Neural cell (in vitro differentiated cells): ENCODE measurements around the gene MALRD1. TPM values are rescaled to one million over a fixed set of nuclear protein-coding genes. Genes with fewer than 3 reads are reported as not detected.
"Not testable (repeated sequence)": the region's sequence is repeated elsewhere in the genome, so short reads cannot be mapped to it uniquely, and the experiment has no call there.

Experiments
- H2AFZ ChIP-seq: fragments of 200-600, 300-800 bp; sonication (generic), shearing (Covaris generic); 2 replicates; pipeline ENCODE4 v1.6.0; 2014; ENCODE audit warnings: low read depth, mild to moderate bottlenecking, antibody characterized with exemption, low read length, moderate library complexity
- H3F3A ChIP-seq: fragments of 200-600 bp; shearing (Covaris generic); 2 replicates; pipeline ENCODE4 v1.6.1; 2016; ENCODE audit warnings: mild to moderate bottlenecking, moderate library complexity, mixed read lengths, antibody characterized with exemption, low read length; ENCODE audit not compliant: insufficient read depth, poor library complexity, severe bottlenecking
- H3K27ac ChIP-seq: fragments of 200-600, 300-800 bp; sonication (generic), shearing (Covaris generic); 2 replicates; pipeline ENCODE4 v1.5.1; 2014; ENCODE audit warnings: mild to moderate bottlenecking, low read length, moderate library complexity
- H3K27me3 ChIP-seq: fragments of 300-800, 200-600 bp; sonication (generic), shearing (Covaris generic); 2 replicates; pipeline ENCODE4 v1.6.0; 2014; ENCODE audit warnings: mild to moderate bottlenecking, low read depth, low read length, moderate library complexity; ENCODE audit not compliant: insufficient read depth
- H3K36me3 ChIP-seq: fragments of 300-800, 200-600 bp; sonication (generic), shearing (Covaris generic); 2 replicates; pipeline ENCODE4 v1.5.1; 2014; ENCODE audit warnings: mild to moderate bottlenecking, antibody characterized with exemption, low read length, moderate library complexity; ENCODE audit not compliant: insufficient read depth
- H3K4me2 ChIP-seq: fragments of 300-800, 200-600 bp; sonication (generic), shearing (Covaris generic); 2 replicates; pipeline ENCODE4 v1.6.0; 2014; ENCODE audit warnings: mild to moderate bottlenecking, low read length
- H3K4me3 ChIP-seq: fragments of 300-800, 200-600 bp; sonication (generic), shearing (Covaris generic); 2 replicates; pipeline ENCODE4 v1.5.1; 2014; ENCODE audit warnings: mild to moderate bottlenecking, low read length, moderate library complexity
- H3K79me2 ChIP-seq: fragments of 200-600 bp; shearing (Covaris generic); replicated peaks from 2 replicates; pipeline ENCODE4 v1.6.0; 2014; ENCODE audit warnings: mild to moderate bottlenecking, low read length, moderate library complexity; ENCODE audit not compliant: insufficient read depth
- H3K9ac ChIP-seq: fragments of 300-800, 200-600 bp; sonication (generic), shearing (Covaris generic); 2 replicates; pipeline ENCODE4 v1.6.1; 2016; ENCODE audit warnings: mild to moderate bottlenecking, low read length, mixed read lengths
- H3K9me2 ChIP-seq: fragments of 200-600 bp; shearing (Covaris generic); 2 replicates; pipeline ENCODE4 v1.6.1; 2016; ENCODE audit warnings: mild to moderate bottlenecking, low read length, mixed read lengths; ENCODE audit not compliant: insufficient read depth
- H3K9me3 ChIP-seq: fragments of 200-600, 300-800 bp; sonication (generic), shearing (Covaris generic); 2 replicates; pipeline ENCODE4 v1.6.1; 2016; ENCODE audit warnings: mild to moderate bottlenecking, mixed run types, low read length, moderate library complexity, mixed read lengths
- H4K20me1 ChIP-seq: fragments of 200-600 bp; shearing (Covaris generic); 2 replicates; pipeline ENCODE4 v1.6.1; 2016; ENCODE audit warnings: mild to moderate bottlenecking, mixed run types; ENCODE audit not compliant: insufficient read depth
- CTCF ChIP-seq: fragments of 450-650 bp; IDR thresholded peaks from 2 replicates; pipeline ENCODE4 v1.5.1; 2014; ENCODE audit warnings: antibody characterized with exemption, mild to moderate bottlenecking, moderate library complexity; ENCODE audit not compliant: poor library complexity, severe bottlenecking
- EP300 ChIP-seq: fragments of 450-650 bp; conservative IDR thresholded peaks from 2 replicates; pipeline ENCODE4 v1.6.1; 2014; ENCODE audit warnings: antibody characterized with exemption, mild to moderate bottlenecking, moderate library complexity; ENCODE audit not compliant: poor library complexity, severe bottlenecking
- EZH2 ChIP-seq: fragments of 200-600, 300-800 bp; shearing (Covaris generic), sonication (generic); IDR thresholded peaks from 2 replicates; pipeline ENCODE4 v1.6.1; 2014; ENCODE audit warnings: antibody characterized with exemption, low read length, borderline replicate concordance, mild to moderate bottlenecking; ENCODE audit not compliant: insufficient read depth, poor library complexity, severe bottlenecking
- MXI1 ChIP-seq: fragments of 450-650 bp; conservative IDR thresholded peaks from 2 replicates; pipeline ENCODE4 v1.6.1; 2014; ENCODE audit warnings: antibody characterized with exemption, mild to moderate bottlenecking; ENCODE audit not compliant: poor library complexity, severe bottlenecking
- POLR2AphosphoS5 ChIP-seq: IDR thresholded peaks from 2 replicates; pipeline ENCODE4 v1.6.1; 2012
- RAD21 ChIP-seq: fragments of 450-650 bp; conservative IDR thresholded peaks from 2 replicates; pipeline ENCODE4 v1.6.1; 2014; ENCODE audit warnings: antibody characterized with exemption, mild to moderate bottlenecking, moderate library complexity
- REST ChIP-seq: IDR thresholded peaks from 2 replicates; pipeline ENCODE4 v1.6.1; 2012; ENCODE audit warnings: borderline replicate concordance
- SMC3 ChIP-seq: fragments of 450-650 bp; conservative IDR thresholded peaks from 2 replicates; pipeline ENCODE4 v1.6.1; 2014; ENCODE audit warnings: antibody characterized with exemption, mild to moderate bottlenecking, moderate library complexity; ENCODE audit not compliant: poor library complexity
- TAF1 ChIP-seq: IDR thresholded peaks from 2 replicates; pipeline ENCODE4 v1.6.1; 2012; ENCODE audit warnings: low read depth
- polyA plus RNA-seq: library from polyadenylated mRNA; depleted of rRNA; stranded (reverse); fragments of >200 nt; gene quantifications from 2 replicates; pipeline ENCODE4 v1.2.3, GENCODE V29; 2014

MALRD1 gene
- polyA plus RNA-seq, 1 donor from 2014 or later = 0.21 TPM

DNA sequence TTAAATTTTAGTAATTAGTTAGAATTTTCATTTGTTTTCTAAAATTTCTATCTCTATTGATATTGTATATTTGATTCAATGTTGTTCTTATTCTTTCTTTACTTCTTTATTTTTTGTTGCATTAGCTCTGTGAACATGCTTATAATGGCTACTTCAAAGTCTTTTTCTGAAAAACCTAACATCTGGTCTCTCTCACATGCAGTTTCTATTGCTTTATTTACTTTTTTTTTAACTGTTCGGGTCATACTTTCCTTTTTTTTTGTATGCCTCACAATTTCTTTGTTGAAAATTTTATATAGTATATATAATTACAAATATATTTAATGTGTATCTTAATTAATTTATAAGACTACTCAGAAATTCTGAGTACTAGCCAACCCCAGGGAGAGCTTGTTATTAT lies 715.5 kb downstream of the MALRD1 start:
- Histone ChIP-seq H3K4me3 (no peak overlapping the region), H3K27me3 (no peaks in the 10 kb centered on the region), H3K79me2 (no peaks in the 10 kb centered on the region), H3K27ac (no peak overlapping the region), H3F3A (no peaks in the 10 kb centered on the region), H4K20me1 (no peaks in the 10 kb centered on the region), H3K9ac (no peak overlapping the region), H3K9me3 (no peaks in the 10 kb centered on the region), H2AFZ (no peak overlapping the region), H3K9me2 (no peaks in the 10 kb centered on the region), H3K4me2 (no peak overlapping the region), H3K36me3 (no peaks in the 10 kb centered on the region)
- no peak for TF ChIP-seq TAF1
- no peak for TF ChIP-seq REST
- TF ChIP-seq CTCF = no peak
- no peak for TF ChIP-seq RAD21
- no peak for TF ChIP-seq EZH2
- no peak for TF ChIP-seq SMC3
- TF ChIP-seq EP300 = no peak
- TF ChIP-seq POLR2AphosphoS5 = no peak
- no peak for TF ChIP-seq MXI1

DNA sequence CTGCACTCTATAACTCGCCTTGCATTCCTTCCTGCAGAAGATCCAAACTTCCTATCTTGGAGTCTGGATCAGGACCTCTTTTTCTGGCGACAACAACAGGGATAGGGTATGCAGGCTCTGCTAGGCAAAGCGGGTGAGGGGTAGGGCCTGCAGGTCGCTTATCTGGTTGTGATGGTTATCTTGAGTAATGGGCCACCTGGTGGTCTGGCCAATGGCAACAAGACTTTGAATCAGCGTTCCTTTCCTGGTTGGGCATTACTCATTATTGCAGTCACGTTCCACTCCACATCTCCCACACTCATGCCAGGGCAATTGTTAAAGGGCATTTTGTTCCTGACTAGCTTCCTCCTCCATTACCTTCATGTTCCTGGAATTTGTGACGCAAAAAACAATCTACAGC lies 719.3 kb downstream of the MALRD1 start:
- H3K36me3 ChIP-seq = no peaks in the 10 kb centered on the region
- no peaks in the 10 kb centered on the region for H4K20me1 ChIP-seq
- no peak overlapping the region for H3K4me3 ChIP-seq
- no peak overlapping the region for H3K9ac ChIP-seq
- H3K79me2 ChIP-seq = no peaks in the 10 kb centered on the region
- H3F3A ChIP-seq = no peaks in the 10 kb centered on the region
- H3K9me2 ChIP-seq = no peaks in the 10 kb centered on the region
- H3K4me2 ChIP-seq = no peak overlapping the region
- TF ChIP-seq EP300 (no peak), SMC3 (no peak), RAD21 (no peak), REST (no peak), MXI1 (no peak), EZH2 (no peak), TAF1 (no peak), CTCF (no peak), POLR2AphosphoS5 (no peak)
- H2AFZ ChIP-seq = no peak overlapping the region
- no peaks in the 10 kb centered on the region for H3K9me3 ChIP-seq
- no peaks in the 10 kb centered on the region for H3K27me3 ChIP-seq
- no peak overlapping the region for H3K27ac ChIP-seq

DNA sequence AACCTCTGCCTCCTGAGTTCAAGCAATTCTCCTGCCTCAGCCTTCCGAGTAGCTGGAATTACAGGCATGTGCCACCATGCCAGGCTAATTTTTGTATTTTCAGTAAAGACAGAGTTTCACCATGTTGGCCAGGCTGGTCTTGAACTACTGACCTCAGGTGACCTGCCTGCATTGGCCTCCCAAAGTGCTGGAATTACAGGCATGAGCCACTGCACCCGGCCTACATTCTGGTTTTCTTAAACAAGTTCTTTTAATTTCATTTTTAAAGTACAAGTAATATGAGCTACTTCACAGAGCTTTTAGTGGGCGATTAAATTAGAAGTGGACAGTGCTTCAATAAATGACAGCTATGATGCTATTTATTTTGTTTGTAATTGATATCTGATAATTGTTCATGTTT lies 721.2 kb downstream of the MALRD1 start:
- not testable (repeated sequence) for H3K9ac ChIP-seq, H3K9me3 ChIP-seq, H3K27me3 ChIP-seq, H3K27ac ChIP-seq, H2AFZ ChIP-seq, H3K36me3 ChIP-seq, H3K4me2 ChIP-seq, H4K20me1 ChIP-seq, H3K9me2 ChIP-seq, H3K4me3 ChIP-seq, H3F3A ChIP-seq, H3K79me2 ChIP-seq
